OCI-LY1 (cell line): ENCODE results near the gene ALG9.

ENCODE experiments used
- CTCF ChIP-seq: fragments of 200-600 bp; sonication (generic), shearing (Covaris generic); IDR thresholded peaks from 2 replicates; pipeline ENCODE4 v1.5.1; 2017; ENCODE audit warnings: mild to moderate bottlenecking, antibody characterized with exemption, low read length, moderate library complexity, mixed read lengths
- EZH2 ChIP-seq: fragments of 200-600 bp; sonication (generic), shearing (Covaris generic); IDR thresholded peaks from 2 replicates; pipeline ENCODE4 v1.8.0; 2017; ENCODE audit warnings: borderline replicate concordance, mixed run types, mild to moderate bottlenecking, antibody characterized with exemption, low read length, moderate library complexity, mixed read lengths

- TF ChIP-seq CTCF (peak; percentile 23; the same call in 1 of the 2 replicates), EZH2 (no peak)
Observed at GRCh38 chr11:111870886-111871692, at the start of gene ALG9.
